Neuronal stem cell (in vitro differentiated cells): ENCODE results near the gene TNRC18.
"Not testable (repeated sequence)": the region's sequence is repeated elsewhere in the genome, so short reads cannot be mapped to it uniquely, and the experiment has no call there.

Experiments used
- DNase-seq: peaks from one replicate; pipeline ENCODE4 v3.0.0-alpha.2; 2013; ENCODE audit warnings: low spot score
- H2AFZ ChIP-seq: one replicate; pipeline ENCODE4 v1.6.1; 2013; ENCODE audit warnings: mild to moderate bottlenecking, low read length, inconsistent platforms
- H2AK5ac ChIP-seq: 2 replicates; pipeline ENCODE4 v1.6.1; 2013; ENCODE audit warnings: low read depth, mild to moderate bottlenecking, inconsistent platforms, low read length, moderate library complexity, mixed read lengths
- H2BK120ac ChIP-seq: 2 replicates; pipeline ENCODE4 v1.6.1; 2013; ENCODE audit warnings: low read depth, mild to moderate bottlenecking, inconsistent platforms, low read length, moderate library complexity, mixed read lengths
- H2BK12ac ChIP-seq: one replicate; pipeline ENCODE4 v1.6.1; 2013; ENCODE audit warnings: low read length, inconsistent platforms
- H2BK15ac ChIP-seq: 2 replicates; pipeline ENCODE4 v1.6.1; 2013; ENCODE audit warnings: mild to moderate bottlenecking, low read length, inconsistent platforms, mixed read lengths
- H2BK5ac ChIP-seq: one replicate; pipeline ENCODE4 v1.6.1; 2013; ENCODE audit warnings: inconsistent platforms, mild to moderate bottlenecking, low read length, moderate library complexity
- H3K14ac ChIP-seq: one replicate; pipeline ENCODE4 v1.6.1; 2013; ENCODE audit warnings: low read length, inconsistent platforms
- H3K18ac ChIP-seq: 2 replicates; pipeline ENCODE4 v1.6.1; 2013; ENCODE audit warnings: low read length, inconsistent platforms
- H3K23ac ChIP-seq: 2 replicates; pipeline ENCODE4 v1.6.1; 2013; ENCODE audit warnings: low read depth, mild to moderate bottlenecking, mixed read lengths, low read length, inconsistent platforms; ENCODE audit not compliant: poor library complexity
- H3K27ac ChIP-seq: replicated peaks from 3 replicates; pipeline ENCODE4 v1.5.1; 2013; ENCODE audit warnings: low read length, inconsistent platforms
- H3K27me3 ChIP-seq, 3 experiments: 2 replicates each; pipeline ENCODE4 v1.6.1; 2013; ENCODE audit warnings: low read length in 3 of 3, mild to moderate bottlenecking in 2 of 3, inconsistent platforms in 1 of 3, low read depth in 1 of 3, mixed read lengths in 1 of 3, moderate library complexity in 1 of 3; ENCODE audit not compliant: control insufficient read depth in 3 of 3, insufficient read depth in 3 of 3
- H3K36me3 ChIP-seq, 2 donors: replicated peaks in 1 of 2; 2 replicates each; pipeline ENCODE4 v1.6.1; 2013; ENCODE audit warnings: low read length in 2 of 2; ENCODE audit not compliant: control insufficient read depth in 2 of 2, insufficient read depth in 2 of 2
- H3K4ac ChIP-seq: 2 replicates; pipeline ENCODE4 v1.6.1; 2013; ENCODE audit warnings: inconsistent platforms, mild to moderate bottlenecking, low read length, moderate library complexity
- H3K4me1 ChIP-seq, 2 donors: 1 replicate in 1 of 2; 2 replicates in 1 of 2; pipeline ENCODE4 v1.6.1; 2013; ENCODE audit warnings: low read length in 2 of 2, low read depth in 1 of 2; ENCODE audit not compliant: control insufficient read depth in 2 of 2, insufficient read depth in 1 of 2
- H3K4me2 ChIP-seq: one replicate; pipeline ENCODE4 v1.6.1; 2013; ENCODE audit warnings: mild to moderate bottlenecking, low read length, inconsistent platforms; ENCODE audit not compliant: insufficient read depth, poor library complexity, severe bottlenecking
- H3K4me3 ChIP-seq, 2 donors: 2 replicates each; pipeline ENCODE4 v1.5.1; 2013; ENCODE audit warnings: low read length in 2 of 2, mild to moderate bottlenecking in 2 of 2, inconsistent platforms in 1 of 2, moderate library complexity in 1 of 2
- H3K79me1 ChIP-seq: one replicate; pipeline ENCODE4 v1.6.1; 2013; ENCODE audit warnings: low read depth, mild to moderate bottlenecking, inconsistent platforms, low read length, moderate library complexity
- H3K9ac ChIP-seq: one replicate; pipeline ENCODE4 v1.6.1; 2013; ENCODE audit warnings: mild to moderate bottlenecking, low read depth, low read length, inconsistent platforms; ENCODE audit not compliant: poor library complexity
- H3K9me3 ChIP-seq, 2 donors: replicated peaks in 1 of 2; 2 replicates each; pipeline versions ENCODE3 to v1.6.1; 2013; ENCODE audit warnings: low read length in 2 of 2, mild to moderate bottlenecking in 2 of 2, inconsistent platforms in 1 of 2, low read depth in 1 of 2, mixed read lengths in 1 of 2, moderate library complexity in 1 of 2; ENCODE audit not compliant: control insufficient read depth in 2 of 2, insufficient read depth in 1 of 2
- H4K8ac ChIP-seq: one replicate; pipeline ENCODE4 v1.6.1; 2013; ENCODE audit warnings: low read depth, mild to moderate bottlenecking, inconsistent platforms, low read length, moderate library complexity
- H4K91ac ChIP-seq: one replicate; pipeline ENCODE4 v1.6.1; 2013; ENCODE audit warnings: low read length, low read depth, mild to moderate bottlenecking, inconsistent platforms; ENCODE audit not compliant: poor library complexity
- WGBS, 2 donors: extraction: QIAGEN DNeasy Blood & Tissue Kit; methylation state at CpG; one replicate each; pipeline ENCODE4 v1.1.7; 2013; ENCODE audit warnings: missing lambda C conversion rate in 2 of 2, mixed read lengths in 1 of 2; ENCODE audit not compliant: insufficient read length in 2 of 2, insufficient replicate concordance in 1 of 2; ENCODE audit errors: extremely low coverage in 2 of 2; 5-methylcytosine and 5-hydroxymethylcytosine counted together

The TNRC18 gene

DNA sequence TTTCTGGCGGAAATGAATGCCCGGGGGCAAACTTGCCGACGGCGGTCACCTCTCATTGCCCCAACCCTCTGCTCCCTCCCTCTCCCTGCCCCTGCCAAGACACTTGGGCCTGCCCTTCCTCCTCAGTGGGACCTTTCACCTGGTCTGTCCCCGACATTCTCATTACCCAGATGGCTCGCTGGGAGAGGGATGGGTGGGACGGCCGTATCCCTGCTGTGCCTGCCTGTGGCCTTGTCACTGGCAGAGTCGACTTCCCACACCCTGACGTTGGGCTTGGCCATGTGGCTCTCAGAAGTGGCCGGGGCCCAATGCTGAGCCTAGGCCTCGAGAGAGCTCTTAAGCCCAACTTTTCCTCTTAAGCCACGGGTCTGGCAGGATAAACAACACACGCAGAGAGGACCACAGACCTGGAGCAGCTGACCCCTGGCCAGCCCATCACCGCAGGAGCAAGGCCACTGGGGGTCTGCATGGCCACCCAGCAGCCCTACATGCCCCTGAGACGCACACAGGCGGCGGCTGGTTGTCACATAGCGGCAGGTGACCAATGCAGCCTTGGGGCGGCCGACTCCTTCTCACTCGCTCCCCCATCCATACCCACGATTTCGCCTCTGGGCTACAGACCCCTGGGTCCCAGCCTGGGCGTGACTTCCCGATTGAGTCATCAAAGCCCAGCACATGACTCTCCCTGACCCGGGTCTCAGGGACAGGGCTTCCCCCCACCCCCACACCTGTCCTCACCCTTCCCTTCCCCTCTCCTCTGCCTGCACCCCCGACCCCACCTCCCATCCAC lies 100.8 kb downstream of the TNRC18 start:
- no peak overlapping the region for H2AFZ ChIP-seq
- no peak overlapping the region for H2BK120ac ChIP-seq
- H3K4me3 ChIP-seq = no peak overlapping the region
- no peak overlapping the region for H2AK5ac ChIP-seq
- no peaks in the 10 kb centered on the region for H3K4me1 ChIP-seq
- H2BK12ac ChIP-seq = no peak overlapping the region
- peaks cover 2 to 13% of the 10 kb centered on the region in 2 donors for H3K9me3 ChIP-seq
- no peaks in the 10 kb centered on the region for H3K79me1 ChIP-seq
- H4K8ac ChIP-seq = no peak overlapping the region
- H3K18ac ChIP-seq = peak overlapping the region; percentile 48
- DNase-seq = no peak
- H2BK15ac ChIP-seq = no peak overlapping the region
- no peak overlapping the region for H4K91ac ChIP-seq
- H3K36me3 ChIP-seq = peaks cover 15 to 82% of the 10 kb centered on the region in 2 donors
- no peak overlapping the region for H3K9ac ChIP-seq
- H3K23ac ChIP-seq = no peak overlapping the region
- H2BK5ac ChIP-seq = no peak overlapping the region
- WGBS, 2 donors = no CpG with 5 or more reads among the region's 29 CpGs
- H3K27ac ChIP-seq = no peak overlapping the region
- no peak overlapping the region for H3K14ac ChIP-seq
- H3K27me3 ChIP-seq = no peaks in the 10 kb centered on the region
- H3K4me2 ChIP-seq = no peak overlapping the region
- H3K4ac ChIP-seq = no peak overlapping the region

DNA sequence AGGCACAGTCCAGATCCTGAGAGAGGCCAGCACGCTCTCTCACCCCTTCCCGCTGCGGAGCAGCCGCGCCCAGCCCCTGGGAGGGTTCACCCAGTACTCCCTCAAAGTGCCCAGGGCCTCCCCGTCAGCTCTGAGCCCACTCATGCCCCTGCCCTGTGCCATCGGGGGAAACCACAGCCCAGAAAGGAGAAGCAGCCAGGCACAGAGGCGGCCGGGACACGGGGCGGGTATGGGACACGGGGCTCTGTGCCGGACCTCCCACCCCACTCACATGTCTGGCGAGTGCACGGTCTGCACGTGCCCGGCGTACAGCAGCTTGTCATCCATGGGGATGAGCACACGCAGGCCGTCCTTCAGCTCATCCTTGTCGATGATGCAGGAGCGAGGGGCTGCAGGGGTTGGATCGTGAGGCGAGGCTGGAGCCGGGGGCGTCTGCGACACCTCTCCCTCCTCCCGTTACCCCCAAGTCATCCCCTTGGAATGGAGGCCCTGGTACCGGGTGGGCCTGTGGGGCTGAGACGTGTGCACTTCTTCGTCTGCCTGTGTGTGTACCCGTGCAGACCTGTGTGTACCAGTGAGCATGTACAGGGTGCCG lies 102.7 kb downstream of the TNRC18 start:
- Histone ChIP-seq H3K79me1 (no peaks in the 10 kb centered on the region), H3K4me2 (no peak overlapping the region), H2BK120ac (no peak overlapping the region), H3K9ac (peak overlapping the region; percentile 3), H3K9me3 (peaks cover 2 to 13% of the 10 kb centered on the region in 2 donors), H4K91ac (no peak overlapping the region), H3K27me3 (no peaks in the 10 kb centered on the region), H3K4me1 (no peaks in the 10 kb centered on the region), H2AFZ (no peak overlapping the region), H3K23ac (no peak overlapping the region), H3K14ac (no peak overlapping the region), H3K18ac (no peak overlapping the region), H3K4me3 (no peak overlapping the region), H2BK15ac (no peak overlapping the region), H4K8ac (no peak overlapping the region), H2BK12ac (no peak overlapping the region), H2BK5ac (no peak overlapping the region), H3K4ac (no peak overlapping the region), H2AK5ac (no peak overlapping the region), H3K36me3 (peaks cover 13 to 80% of the 10 kb centered on the region in 2 donors), H3K27ac (no peak overlapping the region)
- WGBS, 2 donors = no CpG with 5 or more reads among the region's 33 CpGs
- DNase-seq = no peak

DNA sequence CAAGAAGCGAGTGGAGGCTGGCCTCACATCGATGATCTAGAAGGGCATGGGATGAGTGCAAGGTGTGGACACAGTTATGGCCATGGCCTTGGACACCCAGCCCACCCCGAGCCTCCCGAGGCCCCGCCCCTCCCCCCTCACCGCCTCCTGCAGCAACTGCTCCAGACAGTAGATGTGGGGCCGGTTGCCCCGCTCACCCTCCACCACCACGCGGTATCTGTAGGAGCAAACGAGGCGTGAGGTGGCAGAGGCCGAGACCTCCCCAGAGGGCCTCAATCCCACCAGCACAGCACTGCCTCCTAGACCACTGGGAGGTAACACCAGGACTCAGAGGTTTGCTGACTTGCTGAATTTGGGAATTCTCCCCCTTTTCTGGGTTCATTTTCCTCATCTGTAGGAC lies 103.2 kb downstream of the TNRC18 start:
- Histone ChIP-seq H2BK12ac (no peak overlapping the region), H3K27me3 (no peaks in the 10 kb centered on the region), H2AK5ac (no peak overlapping the region), H4K8ac (no peak overlapping the region), H2BK120ac (no peak overlapping the region), H3K23ac (no peak overlapping the region), H3K36me3 (peaks cover 17 to 81% of the 10 kb centered on the region in 2 donors), H2BK15ac (no peak overlapping the region), H2AFZ (no peak overlapping the region), H3K4me1 (no peaks in the 10 kb centered on the region), H3K14ac (no peak overlapping the region), H3K9ac (no peak overlapping the region), H3K79me1 (no peaks in the 10 kb centered on the region), H4K91ac (no peak overlapping the region), H2BK5ac (no peak overlapping the region), H3K27ac (no peak overlapping the region), H3K4ac (no peak overlapping the region), H3K18ac (no peak overlapping the region), H3K4me3 (no peak overlapping the region), H3K4me2 (no peak overlapping the region), H3K9me3 (peaks cover 2 to 13% of the 10 kb centered on the region in 2 donors)
- DNase-seq = no peak
- no CpG with 5 or more reads among the region's 13 CpGs for WGBS, 2 donors

DNA sequence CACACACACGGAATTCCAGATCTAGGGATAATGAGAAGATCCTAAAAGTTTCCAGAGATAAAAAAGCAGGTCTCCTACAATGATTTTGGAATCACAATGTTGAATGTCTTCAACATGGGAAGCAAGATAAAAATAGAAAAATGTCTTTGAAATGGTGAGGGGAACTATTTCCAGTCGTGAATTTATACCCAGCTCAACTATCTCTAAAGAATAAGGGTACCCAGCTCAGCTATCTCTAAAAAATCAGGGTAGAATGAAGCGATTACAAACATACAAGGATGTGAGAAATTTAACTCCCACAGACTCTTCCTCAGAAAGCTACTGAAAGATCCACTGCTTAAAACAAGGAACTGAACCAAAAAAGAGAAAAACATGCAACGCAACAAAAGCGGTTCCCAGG lies 105.0 kb downstream of the TNRC18 start:
- Histone ChIP-seq H3K9me3 (peaks cover 2 to 13% of the 10 kb centered on the region in 2 donors), H3K36me3 (peaks cover 17 to 81% of the 10 kb centered on the region in 2 donors)
- not testable (repeated sequence) for H3K4me3 ChIP-seq, H3K27me3 ChIP-seq, H3K4me1 ChIP-seq, DNase-seq, H4K8ac ChIP-seq, H3K14ac ChIP-seq, H2BK120ac ChIP-seq, H2BK5ac ChIP-seq, H3K9ac ChIP-seq, H3K4me2 ChIP-seq, H3K23ac ChIP-seq, H2BK15ac ChIP-seq, H2AFZ ChIP-seq, H2BK12ac ChIP-seq, H3K27ac ChIP-seq, H4K91ac ChIP-seq, H3K4ac ChIP-seq, H2AK5ac ChIP-seq, H3K18ac ChIP-seq, H3K79me1 ChIP-seq
- WGBS, 2 donors = no CpG with 5 or more reads among the region's 5 CpGs
